HCT116 (cell line): Measurements from ENCODE around the gene LDLRAD4. TPM values are rescaled to one million over a fixed set of nuclear protein-coding genes. Genes with fewer than 3 reads are reported as not detected.

Experiments
- ATAC-seq: fragments of 200-7000 bp; cut with Tn5 transposase; 2 replicates; pipeline ENCODE4 v1.9.1; 2020; ENCODE audit warnings: mild to moderate bottlenecking, moderate library complexity
- BruUV-seq: library from RNA; stranded (reverse); fragments of 400-500 nt; replicated peaks from 2 replicates; lab custom pipeline; 2021; lab: Mats Ljungman, UMichigan
- CTCF ChIA-PET: fragments of 300-600 bp; sonication (Branson Sonifier 250); formaldehyde crosslinking; loops from one replicate; lab custom pipeline; 2021; ENCODE audit warnings: antibody characterized with exemption; lab: Charles Lee
- POLR2A ChIA-PET: fragments of 300-600, 350-600 bp; sonication (Branson Sonifier 250); formaldehyde crosslinking; loops from one replicate; lab custom pipeline; 2021; ENCODE audit warnings: antibody characterized with exemption; lab: Charles Lee
- RAD21 ChIA-PET, 2 experiments: fragments of 300-600 bp; sonication (Branson Sonifier 250); formaldehyde crosslinking; loops; one replicate each; lab custom pipeline; 2023; ENCODE audit warnings: low total read pairs in 2 of 2; ENCODE audit not compliant: uncharacterized antibody in 2 of 2, unreplicated experiment in 2 of 2, low non-redundant PET in 1 of 2; lab: Charles Lee
- DNase-seq: peaks from one replicate; pipeline ENCODE4 v3.0.0-alpha.2; 2010; ENCODE audit warnings: low read depth, low spot score
- H2AFZ ChIP-seq: fragments of 200-600 bp; shearing (Covaris generic), sonication (generic); 2 replicates; pipeline ENCODE4 v1.6.1; 2017; ENCODE audit warnings: low read depth, mixed run types, mixed read lengths, antibody characterized with exemption, low read length; ENCODE audit not compliant: poor library complexity, severe bottlenecking
- H3K27ac ChIP-seq: 2 replicates; pipeline ENCODE4 v1.5.1; 2012; ENCODE audit warnings: low read depth, low read length
- H3K27me3 ChIP-seq: fragments of 200-600 bp; sonication (generic); 2 replicates; pipeline ENCODE4 v1.6.1; 2016; ENCODE audit warnings: mixed run types, low read length, mixed read lengths; ENCODE audit not compliant: insufficient read depth
- H3K36me3 ChIP-seq, 2 experiments: fragments of 200-500 bp in 1 of 2; fragments of 200-600 bp in 1 of 2; sonication (Bioruptor generic) in 1 of 2; sonication (generic) in 1 of 2; 2 replicates each; pipeline versions ENCODE4 v1.5.1 to v1.6.1; 2014 to 2016; ENCODE audit warnings: low read length in 2 of 2, inconsistent platforms in 1 of 2, mixed read lengths in 1 of 2, mixed run types in 1 of 2; ENCODE audit not compliant: insufficient read depth in 2 of 2, control insufficient read depth in 1 of 2
- H3K4me1 ChIP-seq, 2 experiments: fragments of 200-600 bp in 1 of 2; sonication (generic) in 1 of 2; 2 replicates each; pipeline versions ENCODE4 v1.5.1 to v1.6.1; 2012 to 2017; ENCODE audit warnings: low read length in 2 of 2, inconsistent platforms in 1 of 2, mild to moderate bottlenecking in 1 of 2, mixed read lengths in 1 of 2, mixed run types in 1 of 2, moderate library complexity in 1 of 2; ENCODE audit not compliant: insufficient read depth in 2 of 2, control insufficient read depth in 1 of 2
- H3K4me2 ChIP-seq: fragments of 200-600 bp; sonication (generic); 2 replicates; pipeline ENCODE4 v1.6.1; 2017; ENCODE audit warnings: mixed run types, low read length, mixed read lengths
- H3K4me3 ChIP-seq, 2 experiments: fragments of 200-600 bp in 1 of 2; sonication (generic) in 1 of 2; replicated peaks in 1 of 2; 2 replicates each; pipeline ENCODE4 v1.5.1; 2011 to 2016; ENCODE audit warnings: low read length in 2 of 2, control low read depth in 1 of 2, low read depth in 1 of 2, mild to moderate bottlenecking in 1 of 2, mixed read lengths in 1 of 2, mixed run types in 1 of 2
- H3K79me2 ChIP-seq: fragments of 200-600 bp; sonication (generic); 2 replicates; pipeline ENCODE4 v1.6.1; 2017; ENCODE audit warnings: mild to moderate bottlenecking, mixed run types, low read length, moderate library complexity, mixed read lengths; ENCODE audit not compliant: insufficient read depth
- H3K9ac ChIP-seq: fragments of 200-600 bp; sonication (generic); 2 replicates; pipeline ENCODE4 v1.6.1; 2016; ENCODE audit warnings: low read length, mixed read lengths
- H3K9me2 ChIP-seq: fragments of 200-600 bp; sonication (generic), shearing (Covaris generic); 2 replicates; pipeline ENCODE4 v1.6.1; 2017; ENCODE audit warnings: mixed run types, mild to moderate bottlenecking, moderate library complexity; ENCODE audit not compliant: insufficient read depth
- H3K9me3 ChIP-seq, 2 experiments: fragments of 200-500 bp in 1 of 2; fragments of 200-600 bp in 1 of 2; sonication (Bioruptor generic) in 1 of 2; sonication (generic) in 1 of 2; 2 replicates each; pipeline ENCODE4 v1.6.1; 2014 to 2017; ENCODE audit warnings: low read length in 2 of 2, mixed read lengths in 2 of 2, inconsistent platforms in 1 of 2, low read depth in 1 of 2, mild to moderate bottlenecking in 1 of 2, mixed run types in 1 of 2, moderate library complexity in 1 of 2; ENCODE audit not compliant: control insufficient read depth in 1 of 2, insufficient read depth in 1 of 2
- H4K20me1 ChIP-seq: fragments of 200-600 bp; sonication (generic), shearing (Covaris generic); 2 replicates; pipeline ENCODE4 v1.6.1; 2017; ENCODE audit warnings: mixed run types, mild to moderate bottlenecking, moderate library complexity; ENCODE audit not compliant: insufficient read depth
- ATF3 ChIP-seq: IDR thresholded peaks from 2 replicates; pipeline ENCODE4 v1.6.1; 2012
- CBX3 ChIP-seq: IDR thresholded peaks from 2 replicates; pipeline ENCODE4 v1.6.1; 2012; ENCODE audit warnings: low read depth
- CTCF ChIP-seq, 3 experiments: fragments of 200-600 bp in 1 of 3; sonication (generic) in 1 of 3; IDR thresholded peaks in 2 of 3; conservative IDR thresholded peaks in 1 of 3; 2 replicates each; pipeline ENCODE4 v1.5.1; 2012 to 2017; ENCODE audit warnings: low read depth in 2 of 3, low read length in 2 of 3, antibody characterized with exemption in 1 of 3, borderline replicate concordance in 1 of 3, control low read depth in 1 of 3, mild to moderate bottlenecking in 1 of 3, mixed read lengths in 1 of 3, mixed run types in 1 of 3, moderate library complexity in 1 of 3; ENCODE audit not compliant: insufficient read depth in 1 of 3
- EZH2 ChIP-seq: fragments of 200-600 bp; sonication (generic); IDR thresholded peaks from 2 replicates; pipeline ENCODE4 v1.6.1; 2017; ENCODE audit warnings: antibody characterized with exemption, mixed run types
- FOSL1 ChIP-seq: IDR thresholded peaks from 2 replicates; pipeline ENCODE4 v1.6.1; 2012; ENCODE audit warnings: low read depth
- JUND ChIP-seq: IDR thresholded peaks from 2 replicates; pipeline ENCODE4 v1.6.1; 2012
- RAD21 ChIP-seq: IDR thresholded peaks from 2 replicates; pipeline ENCODE4 v1.6.1; 2012; ENCODE audit warnings: low read depth, mild to moderate bottlenecking
- REST ChIP-seq: IDR thresholded peaks from 2 replicates; pipeline ENCODE4 v1.6.1; 2012; ENCODE audit warnings: low read depth
- SP1 ChIP-seq: IDR thresholded peaks from 2 replicates; pipeline ENCODE4 v1.6.1; 2012; ENCODE audit warnings: low read depth
- SRF ChIP-seq: IDR thresholded peaks from 2 replicates; pipeline ENCODE4 v1.6.1; 2012; ENCODE audit warnings: low read depth
- YY1 ChIP-seq: IDR thresholded peaks from 2 replicates; pipeline ENCODE4 v1.6.1; 2011; ENCODE audit warnings: low read length, low read depth, moderate library complexity, mild to moderate bottlenecking; ENCODE audit not compliant: insufficient replicate concordance; ENCODE audit errors: extremely low read depth
- ZBTB33 ChIP-seq: IDR thresholded peaks from 2 replicates; pipeline ENCODE4 v1.6.1; 2011; ENCODE audit warnings: mild to moderate bottlenecking, low read length, moderate library complexity; ENCODE audit not compliant: insufficient replicate concordance; ENCODE audit errors: extremely low read depth
- ZFX ChIP-seq: fragments of 450-650 bp; IDR thresholded peaks from 2 replicates; pipeline ENCODE4 v1.6.1; 2017
- ZNF274 ChIP-seq: fragments of 200-500 bp; sonication (Bioruptor generic); IDR thresholded peaks from 2 replicates; pipeline ENCODE4 v1.6.1; 2014; ENCODE audit warnings: mild to moderate bottlenecking, low read depth, low read length, inconsistent platforms
- intact Hi-C: fragments of 100-400 bp; cut with micrococcal nuclease; formaldehyde crosslinking; loops from 2 replicates; pipeline ENCODE4 v1.10.0; 2022
- total RNA-seq: library from RNA; stranded (reverse); gene quantifications from one replicate; pipeline ENCODE4 v1.2.1, GENCODE V29; 2021; ENCODE audit not compliant: unreplicated experiment

The LDLRAD4 gene
- total RNA-seq, 1 experiment from 2014 or later, result 1.2 TPM

- no peak for DNase-seq
- no peak for ATAC-seq
- H3K27ac ChIP-seq, result no peak overlapping the region
- H3K4me1 ChIP-seq, result peaks cover 5 to 10% of the 10 kb centered on the region in 2 experiments
- TF ChIP-seq FOSL1 (no peak), JUND (no peak), ATF3 (no peak), RAD21 (no peak), CBX3 (no peak), ZBTB33 (no peak), SP1 (no peak), SRF (no peak), EZH2 (no peak), YY1 (no peak), ZNF274 (no peak), CTCF (IDR thresholded peaks at IDR 0.05 in 2 of 3, conservative IDR thresholded peaks at IDR 0.05 in 1 of 3; ENCODE audit: borderline replicate concordance in 1 of 3, insufficient read depth in 1 of 3, low read depth in 2 of 3, low read length in 2 of 3) (no peak), REST (no peak), ZFX (no peak)
- H4K20me1 ChIP-seq, result no peaks in the 10 kb centered on the region
- ChIA-PET CTCF (no interaction called here), RAD21 (no interaction called here), POLR2A (no interaction called here)
- no peak overlapping the region for H3K4me3 ChIP-seq
- peaks cover 8% of the 10 kb centered on the region; the same call in 1 of the 2 replicates for H3K27me3 ChIP-seq
- H3K9me2 ChIP-seq, result no peaks in the 10 kb centered on the region
- no peaks in the 10 kb centered on the region for H3K79me2 ChIP-seq
- H3K9me3 ChIP-seq, result no peaks in the 10 kb centered on the region
- intact Hi-C loops, result no loop called here
- no peak overlapping the region for H3K9ac ChIP-seq
- no peaks in the 10 kb centered on the region for H3K36me3 ChIP-seq
- no peak overlapping the region for H3K4me2 ChIP-seq
- BruUV-seq, result no TSS peak
- no peak overlapping the region for H2AFZ ChIP-seq
These were observed 147.6 kb downstream of the LDLRAD4 start for GRCh38 chr18:13366131-13366530.
